Articular chondrocyte of knee joint (primary cell): ENCODE measurements around the gene SEC22B. TPM values are rescaled to one million over a fixed set of nuclear protein-coding genes. Genes with fewer than 3 reads are reported as not detected.

ENCODE experiments used
- small RNA-seq: library from RNA; depleted of rRNA; stranded (forward); fragments of <200 nt; gene quantifications from one replicate; pipeline ENCODE3, GENCODE V24; 2012
- total RNA-seq: library from RNA; depleted of rRNA; stranded (reverse); fragments of >200 nt; gene quantifications from 2 replicates; pipeline ENCODE4 v1.2.3, GENCODE V29; 2012

SEC22B gene
- 102 and 143 TPM in 2 replicates for total RNA-seq

GRCh38 chr1:120176092-120176855 is at the start of gene SEC22B:
Gene SEC22B (minus strand): TSS chr1:120176520. CDS start chr1:120176381, 139 bp downstream.

Small RNA genes within 50 kb of the gene (small RNA-seq; reads per million reads assigned to genes)
- not detected for gene RNU6-465P

Other genes with a start within 250 kb of the SEC22B start
- gene NOTCH2, start 106.9 kb downstream of the SEC22B start, total RNA-seq, result 289 and 309 TPM in 2 replicates
- 13.7 and 15.9 TPM in 2 replicates for gene NBPF8, start 238.5 kb upstream of the SEC22B start, total RNA-seq